ENCODE results near the gene IL17RC.

GRCh38 chr3:9942164-9942563 lies 25.3 kb downstream of the IL17RC start:
- TF ChIP-seq CTCF (IDR thresholded peaks at IDR 0.05) (no peak), POLR2AphosphoS5 (IDR thresholded peaks at IDR 0.05; ENCODE audit: low read depth, low read length) (no peak), REST (IDR thresholded peaks at IDR 0.05; ENCODE audit: insufficient read depth in 1 of 2, low read depth in 2 of 2, low read length in 1 of 2) (no peak), TCF7L2 (IDR thresholded peaks at IDR 0.05; ENCODE audit: low read depth, low read length) (no peak)

Data from Panc1 (cell line).